GM21360 (cell line): Measurements from ENCODE around the gene ANKK1.

Experiments
- ATAC-seq: cut with Tn5 transposase; IDR thresholded peaks from one replicate; pipeline ENCODE4 v1.9.1; 2021; ENCODE audit warnings: mild to moderate bottlenecking, moderate library complexity; ENCODE audit not compliant: unreplicated experiment

ANKK1 gene

GRCh38 chr11:113449743-113450142, 62.2 kb downstream of the ANKK1 start:
- ATAC-seq, result no peak
